Measurements from ENCODE around the gene TRAK1.

Gene TRAK1

GRCh38 chr3:42067326-42067725 lies 23.8 kb upstream of the TRAK1 start:
- DNase-seq (ENCODE audit: low spot score), result no peak

GRCh38 chr3:42068303-42069088 lies 22.7 kb upstream of the TRAK1 start:
- no peak for DNase-seq (ENCODE audit: low spot score)

- no peak for DNase-seq (ENCODE audit: low spot score)
Measured at GRCh38 chr3:42070089-42070488, 21.1 kb upstream of the TRAK1 start.

GRCh38 chr3:42070524-42070923 lies 20.6 kb upstream of the TRAK1 start:
- no peak for DNase-seq (ENCODE audit: low spot score)

DNA sequence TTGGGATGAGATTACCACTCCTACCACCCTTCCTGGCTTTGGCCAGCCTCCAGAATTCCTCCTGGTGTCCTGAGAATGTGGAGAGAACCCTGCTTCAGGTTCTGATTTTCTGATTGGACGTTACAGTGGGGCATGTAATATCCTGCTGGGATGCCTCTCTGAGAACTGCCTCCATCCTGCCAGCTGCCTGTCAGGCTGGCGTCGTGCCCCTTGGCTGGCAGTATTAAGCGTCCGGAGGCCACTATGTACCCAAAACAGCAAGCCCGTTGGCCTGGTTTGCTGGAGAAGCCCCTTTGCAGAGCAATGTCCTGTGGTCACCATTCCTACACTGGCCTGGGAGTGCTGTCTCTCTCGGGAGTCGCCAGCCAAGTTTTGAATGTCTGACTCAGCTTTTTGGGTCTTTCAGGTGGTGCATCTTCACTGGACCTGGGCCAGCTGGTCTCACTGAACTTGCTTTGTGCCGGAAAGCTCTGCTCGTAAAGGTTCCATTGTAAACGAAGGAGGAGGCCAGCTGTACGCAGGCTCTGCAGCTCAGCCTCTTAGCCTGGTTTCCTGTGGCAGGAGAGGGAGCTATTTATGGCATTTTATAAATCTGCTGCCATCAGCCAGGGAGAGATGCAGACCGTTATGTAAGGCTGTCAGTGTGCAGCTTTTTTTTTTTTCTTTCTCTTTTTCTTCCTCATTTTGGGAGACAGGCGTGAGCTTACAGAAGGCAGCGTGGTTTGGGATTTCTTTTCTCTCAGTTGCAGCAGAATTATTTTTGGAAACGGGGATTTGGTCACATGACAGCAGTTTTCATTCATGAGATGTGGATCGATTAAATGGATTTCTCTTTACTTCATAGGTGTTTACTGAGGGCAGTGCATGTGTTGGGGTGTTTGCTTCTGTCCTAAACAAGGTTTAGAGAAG lies 19.0 kb upstream of the TRAK1 start:
- no peak for DNase-seq (ENCODE audit: low spot score)

DNA sequence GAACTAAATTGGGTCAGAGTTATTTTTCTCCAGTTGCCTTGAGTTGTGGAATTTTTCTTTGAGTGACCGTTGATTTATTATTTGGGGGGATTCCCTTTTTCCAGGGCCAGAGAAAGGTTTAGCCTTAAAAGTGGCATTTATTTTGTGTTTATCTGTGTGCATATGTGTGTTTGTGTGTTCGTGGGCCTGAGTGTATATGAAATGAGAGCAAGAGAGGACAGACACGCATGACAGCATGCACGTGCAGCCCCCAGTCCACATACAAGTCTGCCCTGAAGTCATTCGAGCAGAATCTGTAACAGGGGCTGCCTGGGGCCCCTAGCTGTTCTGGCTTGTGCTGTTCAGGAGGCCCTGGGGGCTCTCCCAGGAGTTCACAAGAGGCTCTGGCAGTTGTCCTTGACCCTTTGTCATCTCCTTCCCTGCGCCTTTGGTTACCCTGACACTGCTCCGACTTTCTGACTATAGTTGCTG lies 18.3 kb upstream of the TRAK1 start:
- no peak for DNase-seq (ENCODE audit: low spot score)

DNA sequence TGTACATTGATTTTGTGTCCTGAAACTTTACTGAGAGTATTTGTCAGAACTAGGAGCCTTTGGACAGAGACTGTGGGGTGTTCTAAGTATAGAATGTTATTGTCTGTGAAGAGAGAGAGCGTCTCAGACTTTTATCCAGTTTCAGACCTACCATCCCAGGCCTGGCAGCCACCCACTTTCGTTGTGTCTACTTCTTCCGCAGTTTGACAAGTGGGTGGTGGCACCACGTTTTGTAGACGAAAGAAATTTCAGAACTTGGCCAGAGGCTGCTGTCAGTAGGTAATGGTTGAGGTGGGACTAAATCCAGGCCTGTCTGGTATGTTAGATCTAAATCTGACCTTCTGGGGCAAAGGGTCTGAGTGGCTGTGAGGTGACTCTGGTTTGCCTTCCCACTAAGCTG lies 13.4 kb upstream of the TRAK1 start:
- DNase-seq (ENCODE audit: low spot score), result no peak

DNA sequence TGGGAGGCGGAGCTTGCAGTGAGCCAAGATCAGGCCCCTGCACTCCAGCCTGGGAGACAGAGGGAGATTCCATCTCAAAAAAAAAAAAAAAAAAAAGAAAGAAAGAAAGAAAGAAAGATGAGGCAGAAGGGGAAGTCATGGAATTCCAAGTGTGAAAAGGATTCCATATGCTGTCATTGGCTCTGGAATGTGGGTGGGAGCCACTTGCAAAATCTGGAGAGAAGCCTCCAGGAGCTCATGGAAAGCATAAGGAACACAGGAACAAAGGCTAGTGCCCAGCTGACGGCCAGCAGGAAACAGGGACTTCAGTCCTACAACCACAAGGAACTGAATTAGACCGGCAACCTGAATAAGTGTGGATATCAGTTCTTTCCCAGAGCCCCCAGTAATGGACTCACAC lies 12.5 kb upstream of the TRAK1 start:
- DNase-seq (ENCODE audit: low spot score), result no peak

- no peak for DNase-seq (ENCODE audit: low spot score)
Measured at GRCh38 chr3:42079701-42080452, 11.3 kb upstream of the TRAK1 start.

DNA sequence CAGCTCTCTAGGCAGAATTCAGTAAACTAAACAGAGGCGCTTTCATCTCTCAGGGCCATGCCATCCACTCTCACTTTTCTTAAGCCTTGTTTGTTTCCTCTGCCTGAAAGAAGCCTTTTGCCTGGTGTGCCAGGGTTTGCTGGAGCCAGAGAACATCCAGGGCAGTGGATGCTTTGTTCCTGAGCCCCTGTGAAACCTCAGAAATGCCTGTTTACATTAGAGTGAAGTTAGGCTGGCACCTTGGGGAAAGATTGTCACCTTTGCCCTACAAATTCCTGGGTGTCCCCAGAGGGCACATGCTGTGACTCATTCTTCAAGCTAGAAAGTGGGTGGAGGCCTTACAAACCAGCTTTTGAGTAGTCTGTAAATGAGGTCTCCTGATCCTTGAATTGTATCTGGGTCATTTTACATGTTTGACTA lies 10.7 kb upstream of the TRAK1 start:
- no peak for DNase-seq (ENCODE audit: low spot score)

- no peak for DNase-seq (ENCODE audit: low spot score)
Measured at GRCh38 chr3:42081838-42082473, 9.2 kb upstream of the TRAK1 start.

GRCh38 chr3:42084586-42084985 lies 6.6 kb upstream of the TRAK1 start:
- DNase-seq (ENCODE audit: low spot score), result no peak

DNA sequence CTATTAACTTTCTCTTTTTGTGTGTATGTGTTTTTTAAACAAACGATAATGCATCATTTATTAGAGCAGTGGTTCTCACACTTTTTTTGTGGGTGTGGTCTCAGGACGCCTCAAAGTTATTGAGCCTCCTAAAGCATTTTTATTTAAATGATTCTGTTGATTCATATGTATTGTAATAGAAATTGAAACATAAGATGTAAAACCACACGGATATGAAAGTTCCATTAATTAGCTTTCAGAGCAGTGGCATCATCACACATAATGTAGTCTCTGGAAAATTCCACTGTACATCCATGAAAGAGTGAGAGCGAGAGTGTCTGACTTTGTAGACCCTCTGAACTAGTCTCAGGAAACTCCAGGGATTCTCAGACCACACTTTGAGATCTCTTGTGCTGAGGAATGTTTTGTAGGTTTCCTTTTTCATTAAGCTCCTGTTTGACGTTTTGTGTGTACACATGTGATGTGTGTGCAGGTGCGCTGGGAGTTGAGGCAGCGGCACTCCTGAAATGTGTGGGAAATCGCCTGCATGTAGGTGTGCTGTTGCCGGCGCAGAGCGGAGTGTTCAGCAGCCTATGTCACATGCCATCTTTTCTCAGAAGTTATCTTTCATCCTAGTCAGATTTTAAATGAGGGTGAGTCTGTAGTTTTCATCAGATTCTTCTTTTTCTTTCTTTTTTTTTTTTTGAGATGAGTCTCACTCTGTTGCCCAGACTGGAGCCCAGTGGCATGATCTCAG lies 5.3 kb upstream of the TRAK1 start:
- no peak for DNase-seq (ENCODE audit: low spot score)

GRCh38 chr3:42088803-42089530 lies 2.2 kb upstream of the TRAK1 start:
- DNase-seq (ENCODE audit: low spot score), result no peak

- no peak for DNase-seq (ENCODE audit: low spot score)
Measured at GRCh38 chr3:42092006-42092405, 849 bp downstream of the TRAK1 start.

- no peak for DNase-seq (ENCODE audit: low spot score)
Measured at GRCh38 chr3:42094128-42094527, 3.0 kb downstream of the TRAK1 start.

DNA sequence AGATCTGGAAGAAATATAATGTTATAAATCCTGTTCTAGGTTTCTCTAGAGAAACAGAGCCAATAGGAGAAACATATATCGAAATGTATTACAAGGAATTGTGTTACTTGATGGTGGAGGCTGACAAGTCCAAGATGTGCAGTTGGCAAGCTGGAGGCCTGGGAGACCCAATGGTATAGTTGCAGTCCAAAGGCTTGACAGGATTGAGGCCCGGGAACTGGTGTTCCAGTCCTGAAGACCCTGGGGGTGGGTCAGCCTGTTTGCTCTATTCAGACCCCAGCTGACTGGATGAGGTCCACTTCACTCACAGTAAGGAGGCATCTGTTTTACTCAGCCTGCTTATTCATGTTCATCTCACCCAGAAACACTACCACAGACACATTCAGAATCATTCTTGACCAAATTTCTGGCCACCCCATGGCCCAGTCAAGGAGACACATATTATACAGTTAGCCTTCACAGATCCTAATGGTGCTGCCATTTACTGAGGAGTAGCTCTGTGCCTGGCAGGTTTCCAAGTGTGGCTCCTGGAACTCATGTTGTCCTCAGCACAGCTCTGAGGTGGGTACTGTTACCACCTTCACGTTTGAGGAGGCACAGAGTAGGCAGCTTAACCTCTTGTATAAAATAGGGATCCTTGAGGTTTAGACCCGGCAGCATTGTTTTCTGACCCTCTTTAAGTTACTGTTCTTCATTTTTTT lies 3.7 kb downstream of the TRAK1 start:
- no peak for DNase-seq (ENCODE audit: low spot score)

DNA sequence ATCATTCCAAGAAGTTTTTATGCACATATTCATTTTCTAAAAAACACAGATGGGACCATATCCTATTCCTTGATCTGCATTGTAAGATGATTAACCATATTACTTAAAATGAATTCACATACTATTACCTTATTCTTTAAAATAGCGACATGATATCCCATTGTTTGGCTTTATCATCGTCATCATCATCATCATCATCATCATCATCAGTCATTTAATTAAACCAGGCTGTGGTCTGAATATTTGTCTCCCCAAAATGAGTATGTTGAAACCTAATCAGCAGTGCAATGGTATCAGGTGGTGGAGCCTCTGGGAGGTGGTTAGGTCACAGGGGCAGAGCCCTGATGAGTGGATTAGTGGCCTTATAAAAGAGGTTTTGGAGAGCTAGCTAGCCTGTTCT lies 4.4 kb downstream of the TRAK1 start:
- no peak for DNase-seq (ENCODE audit: low spot score)

DNA sequence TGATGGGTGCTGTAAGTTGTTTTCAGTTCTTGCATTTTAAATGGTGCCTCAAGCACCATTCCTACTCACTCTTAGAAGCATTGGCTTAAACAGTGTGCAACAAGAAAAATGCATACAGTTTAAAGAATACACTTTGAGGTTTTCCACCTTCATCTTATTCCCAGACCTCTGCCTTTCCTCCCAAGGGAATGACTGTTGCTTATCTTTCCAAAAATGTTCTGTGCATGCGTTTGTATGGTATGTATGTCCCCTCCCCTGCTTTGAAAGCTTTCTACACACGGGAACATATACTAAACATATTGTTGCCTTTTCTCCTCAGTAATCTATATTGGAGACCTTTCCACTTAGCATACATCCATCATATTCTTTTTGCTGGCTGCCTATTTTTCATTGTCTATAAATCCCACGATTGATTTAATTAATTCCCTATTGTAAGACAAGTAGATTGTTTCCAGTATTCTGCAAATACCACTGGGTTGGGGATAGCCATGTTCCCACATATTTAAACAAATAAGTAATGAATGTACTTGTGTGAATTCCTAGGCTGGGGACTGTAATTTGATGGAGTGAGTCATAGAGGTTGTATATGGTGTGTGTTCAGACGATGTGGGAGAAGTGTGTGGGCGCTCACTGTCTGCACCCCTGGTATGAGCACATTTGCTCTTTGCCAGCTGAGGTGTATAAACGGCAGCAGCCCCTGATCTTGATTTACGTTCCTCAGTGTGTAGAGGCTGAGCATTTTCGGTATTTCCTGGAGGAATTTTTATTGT lies 5.8 kb downstream of the TRAK1 start:
- DNase-seq (ENCODE audit: low spot score), result no peak
